ENCODE data around the gene AP1G2.

Gene AP1G2

GRCh38 chr14:23544511-23545447, 22.8 kb downstream of the AP1G2 start:
- DNase-seq (ENCODE audit: low read depth), result no peak
- H3K4me3 ChIP-seq (ENCODE audit: low read depth, low read length), result no peak overlapping the region
- no peak for TF ChIP-seq CTCF (IDR thresholded peaks at IDR 0.05; ENCODE audit: low read depth, low read length, missing control alignments)
- in situ Hi-C loops (cut with HindIII; ENCODE audit: low sequenced_read_pairs), result no loop called here

GRCh38 chr14:23543403-23543802, 24.2 kb downstream of the AP1G2 start:
- in situ Hi-C loops (cut with HindIII; ENCODE audit: low sequenced_read_pairs), result no loop called here
- DNase-seq (ENCODE audit: low read depth), result no peak
- no peak overlapping the region for H3K4me3 ChIP-seq (ENCODE audit: low read depth, low read length)
- TF ChIP-seq CTCF (IDR thresholded peaks at IDR 0.05; ENCODE audit: low read depth, low read length, missing control alignments), result no peak

GRCh38 chr14:23542261-23542660, 25.3 kb downstream of the AP1G2 start:
- in situ Hi-C loops (cut with HindIII; ENCODE audit: low sequenced_read_pairs), result no loop called here
- H3K4me3 ChIP-seq (ENCODE audit: low read depth, low read length), result no peak overlapping the region
- no peak for TF ChIP-seq CTCF (IDR thresholded peaks at IDR 0.05; ENCODE audit: low read depth, low read length, missing control alignments)
- no peak for DNase-seq (ENCODE audit: low read depth)

GRCh38 chr14:23540141-23540469, 27.5 kb downstream of the AP1G2 start:
- H3K4me3 ChIP-seq (ENCODE audit: low read depth, low read length), result no peak overlapping the region
- TF ChIP-seq CTCF (IDR thresholded peaks at IDR 0.05; ENCODE audit: low read depth, low read length, missing control alignments), result no peak
- in situ Hi-C loops (cut with HindIII; ENCODE audit: low sequenced_read_pairs), result no loop called here
- no peak for DNase-seq (ENCODE audit: low read depth)

- peak; percentile 82 for TF ChIP-seq CTCF (IDR thresholded peaks at IDR 0.05; ENCODE audit: low read depth, low read length, missing control alignments)
- no peak overlapping the region for H3K4me3 ChIP-seq (ENCODE audit: low read depth, low read length)
- in situ Hi-C loops (cut with HindIII; ENCODE audit: low sequenced_read_pairs), result no loop called here
- no peak for DNase-seq (ENCODE audit: low read depth)
Observed at GRCh38 chr14:23539248-23540140, 28.1 kb downstream of the AP1G2 start.

GRCh38 chr14:23538785-23539184, 28.8 kb downstream of the AP1G2 start:
- DNase-seq (ENCODE audit: low read depth), result no peak
- in situ Hi-C loops (cut with HindIII; ENCODE audit: low sequenced_read_pairs), result no loop called here
- no peak overlapping the region for H3K4me3 ChIP-seq (ENCODE audit: low read depth, low read length)
- no peak for TF ChIP-seq CTCF (IDR thresholded peaks at IDR 0.05; ENCODE audit: low read depth, low read length, missing control alignments)

All from astrocyte of the cerebellum (primary cell).